Activated gamma-delta T cell treated with anti-CD3 and anti-CD28 coated beads, Interleukin-2, amount 50 U/mL, for 16 hours (primary cell): Measurements from ENCODE around the gene SPATA46.

Experiments
- DNase-seq: peaks from one replicate; pipeline ENCODE4 v3.0.0-alpha.2; 2020; ENCODE audit warnings: low read depth

SPATA46 gene

GRCh38 chr1:162374406-162374805 is 2.2 kb downstream of the SPATA46 start:
- DNase-seq = no peak

- DNase-seq = no peak
Observed at GRCh38 chr1:162373541-162374260, 3.0 kb downstream of the SPATA46 start.

DNA sequence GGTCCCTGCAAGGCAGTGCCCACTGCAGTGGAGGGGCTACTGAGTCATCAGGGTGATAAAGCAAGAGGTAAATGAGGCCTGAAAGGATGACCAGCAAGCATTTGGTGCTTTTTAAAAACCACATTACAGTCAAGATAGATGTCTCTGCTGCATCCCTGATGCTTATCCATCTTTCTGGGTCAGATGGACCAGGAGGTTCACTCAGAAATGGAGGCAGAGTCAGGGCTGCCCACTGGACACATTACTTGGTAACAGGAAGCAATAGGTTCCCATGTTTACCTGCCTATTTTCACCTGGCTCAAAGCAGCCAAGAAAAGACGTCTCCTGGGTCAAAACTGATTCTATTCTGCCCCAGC is 3.6 kb downstream of the SPATA46 start:
- DNase-seq = no peak

DNA sequence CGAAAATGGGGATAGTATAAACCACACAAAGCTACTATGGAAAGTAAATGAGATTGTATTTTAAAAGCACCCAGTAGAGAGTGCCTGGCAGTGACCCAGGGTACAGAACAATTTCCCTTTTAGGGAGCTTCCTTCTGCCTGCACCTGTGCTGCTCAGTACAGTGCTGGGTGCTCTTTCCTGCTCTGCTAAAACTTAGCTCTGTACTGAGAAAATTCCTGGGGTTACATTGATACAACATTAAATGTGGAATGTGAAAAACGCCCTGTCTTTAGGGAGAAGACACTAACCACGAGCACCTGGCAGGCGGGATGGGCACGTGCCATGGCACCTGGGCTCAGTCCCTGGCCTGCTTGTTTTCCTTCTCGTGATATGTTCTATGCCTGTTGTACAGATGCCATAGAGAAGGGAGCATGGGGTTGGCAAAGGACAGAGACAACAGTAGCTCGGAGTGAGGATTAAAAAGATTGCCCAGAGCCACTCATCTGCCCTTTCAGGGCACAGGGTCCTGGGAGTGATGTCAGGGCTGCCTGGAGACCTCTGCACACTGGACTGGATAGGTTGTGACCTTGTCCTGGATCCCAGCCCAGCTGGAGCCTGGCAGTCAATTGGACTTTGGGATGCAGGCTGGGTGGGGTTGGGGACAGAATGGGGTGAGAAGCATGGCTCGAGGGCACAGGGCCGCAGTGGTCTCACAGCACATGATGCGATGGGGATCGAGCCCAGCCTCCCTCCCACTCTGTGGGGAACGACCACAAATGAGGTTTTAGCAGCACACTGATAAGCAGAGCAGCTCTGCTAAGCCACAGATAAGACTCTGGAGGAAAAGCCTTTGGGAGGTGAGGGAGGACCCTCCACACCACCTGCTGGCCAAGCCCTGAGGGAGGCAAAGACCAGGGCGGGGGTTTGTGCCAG is 4.2 kb downstream of the SPATA46 start:
- DNase-seq = no peak

DNA sequence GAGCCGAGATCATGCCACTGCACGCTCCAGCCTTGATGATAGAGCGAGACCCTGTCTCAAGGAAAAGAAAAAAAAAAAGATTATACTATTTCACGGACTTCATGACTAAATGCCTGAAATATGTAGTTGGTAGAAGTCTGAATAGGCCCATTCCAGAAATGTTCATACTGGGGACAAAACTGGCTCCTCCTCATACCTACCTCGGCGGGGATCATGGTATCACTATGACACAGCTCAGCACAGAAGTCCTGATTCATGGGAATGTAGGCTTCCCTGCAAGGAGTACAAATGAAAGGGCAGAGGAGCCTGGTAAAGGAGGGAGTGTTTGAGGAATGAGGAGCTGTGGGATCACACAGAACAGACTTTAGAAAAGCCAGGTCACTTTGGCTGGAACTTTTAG is 5.0 kb downstream of the SPATA46 start:
- no peak for DNase-seq

DNA sequence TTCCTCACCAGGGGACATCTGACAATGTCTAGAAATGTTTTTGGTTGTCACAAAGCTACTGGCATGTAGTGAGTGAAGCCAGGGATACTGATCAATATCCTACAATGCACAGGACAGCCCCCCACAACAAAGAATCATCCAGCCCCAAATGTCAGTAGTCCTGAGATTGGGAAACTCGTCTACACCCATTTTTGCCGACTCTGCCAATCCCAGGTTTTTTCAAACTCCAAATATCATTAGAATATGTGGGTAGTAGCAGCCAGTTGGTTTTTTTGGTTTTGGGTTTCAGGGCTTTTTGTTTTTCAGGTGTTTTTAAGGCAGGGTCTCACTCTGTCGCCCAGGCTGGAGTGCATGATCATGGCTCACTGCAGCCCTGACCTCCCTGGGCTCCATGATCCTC is 5.9 kb downstream of the SPATA46 start:
- no peak for DNase-seq

DNA sequence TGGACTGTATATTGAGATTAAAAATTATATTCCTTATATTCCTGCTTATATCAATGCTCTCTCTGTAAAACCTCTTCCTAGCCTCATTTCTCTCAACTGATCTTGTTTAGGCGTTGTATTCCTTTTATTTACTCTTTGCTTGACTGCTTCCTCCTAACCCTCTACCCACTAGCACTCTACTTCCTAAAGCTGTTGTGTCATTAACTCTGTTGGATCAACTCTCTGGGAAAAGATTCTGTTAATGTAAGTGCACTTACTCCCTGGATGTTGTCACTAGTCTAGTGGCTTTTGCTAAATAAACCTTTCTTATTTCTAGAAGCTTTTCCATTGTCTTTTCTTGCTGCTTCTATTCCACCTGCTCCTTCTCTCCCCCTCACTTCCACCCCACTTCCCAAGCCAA is 6.5 kb downstream of the SPATA46 start:
- DNase-seq = no peak

DNA sequence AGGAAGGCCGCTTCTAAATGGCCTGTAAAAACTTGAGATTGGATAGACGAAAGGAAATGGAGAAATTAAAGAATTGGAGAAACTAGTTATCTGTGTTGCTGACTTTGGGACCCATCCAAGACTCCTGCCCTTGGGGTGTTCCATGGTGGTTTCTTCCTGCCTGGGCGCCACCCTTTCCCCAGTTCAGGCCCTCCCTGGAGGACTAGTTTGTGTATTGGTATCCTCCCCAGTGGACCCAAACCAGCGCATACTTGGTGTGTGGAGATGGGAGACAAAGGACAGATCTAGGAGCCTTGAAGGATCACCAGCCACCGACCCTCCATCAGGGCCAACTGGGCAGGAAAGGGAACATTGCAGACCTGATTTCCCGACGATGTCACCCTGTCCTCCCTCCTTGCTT is 7.1 kb downstream of the SPATA46 start:
- no peak for DNase-seq

GRCh38 chr1:162368451-162368850 is 8.2 kb downstream of the SPATA46 start:
- DNase-seq = no peak

DNA sequence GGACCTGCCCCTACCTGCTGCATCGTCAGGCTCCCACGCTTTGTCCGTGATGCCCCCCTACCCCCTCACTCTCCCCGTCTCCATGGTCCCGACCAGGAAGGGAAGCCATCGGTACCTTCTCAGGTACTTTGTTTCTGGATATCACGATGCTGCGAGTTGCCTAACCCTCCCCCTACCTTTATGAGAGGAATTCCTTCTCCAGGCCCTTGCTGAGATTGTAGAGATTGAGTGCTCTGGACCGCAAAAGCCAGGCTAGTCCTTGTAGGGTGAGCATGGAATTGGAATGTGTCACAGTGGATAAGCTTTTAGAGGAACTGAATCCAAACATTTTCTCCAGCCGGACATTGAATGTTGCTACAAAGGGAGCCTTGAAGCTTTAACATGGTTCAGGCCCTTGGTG is 8.9 kb downstream of the SPATA46 start:
- no peak for DNase-seq

DNA sequence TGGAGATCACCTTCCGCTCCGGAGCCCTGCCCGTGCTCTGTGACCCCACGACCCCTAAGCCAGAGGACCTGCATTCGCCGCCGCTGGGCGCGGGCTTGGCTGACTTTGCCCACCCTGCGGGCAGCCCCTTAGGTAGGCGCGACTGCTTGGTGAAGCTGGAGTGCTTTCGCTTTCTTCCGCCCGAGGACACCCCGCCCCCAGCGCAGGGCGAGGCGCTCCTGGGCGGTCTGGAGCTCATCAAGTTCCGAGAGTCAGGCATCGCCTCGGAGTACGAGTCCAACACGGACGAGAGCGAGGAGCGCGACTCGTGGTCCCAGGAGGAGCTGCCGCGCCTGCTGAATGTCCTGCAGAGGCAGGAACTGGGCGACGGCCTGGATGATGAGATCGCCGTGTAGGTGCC is 9.6 kb downstream of the SPATA46 start:
- DNase-seq = no peak

DNA sequence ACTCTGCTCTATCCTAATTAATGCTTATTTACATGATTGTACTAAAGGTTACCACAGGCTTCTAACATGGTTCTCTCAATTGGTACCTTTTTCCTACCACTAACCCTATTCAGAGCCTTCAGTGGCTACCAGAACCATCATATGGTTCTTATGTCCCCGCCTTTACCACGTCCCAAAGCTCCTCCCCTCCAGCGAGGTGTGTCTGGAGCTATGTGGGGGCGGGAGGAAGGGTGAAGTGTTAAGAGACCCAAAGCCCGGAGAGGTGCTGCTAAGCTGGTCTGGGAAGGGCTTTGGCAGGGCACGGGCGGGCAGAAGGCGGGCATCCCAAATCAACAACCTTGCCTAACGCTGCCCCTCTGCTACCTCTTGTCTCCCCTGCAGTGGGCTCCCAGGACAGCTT is 10.0 kb downstream of the SPATA46 start:
- DNase-seq = no peak

DNA sequence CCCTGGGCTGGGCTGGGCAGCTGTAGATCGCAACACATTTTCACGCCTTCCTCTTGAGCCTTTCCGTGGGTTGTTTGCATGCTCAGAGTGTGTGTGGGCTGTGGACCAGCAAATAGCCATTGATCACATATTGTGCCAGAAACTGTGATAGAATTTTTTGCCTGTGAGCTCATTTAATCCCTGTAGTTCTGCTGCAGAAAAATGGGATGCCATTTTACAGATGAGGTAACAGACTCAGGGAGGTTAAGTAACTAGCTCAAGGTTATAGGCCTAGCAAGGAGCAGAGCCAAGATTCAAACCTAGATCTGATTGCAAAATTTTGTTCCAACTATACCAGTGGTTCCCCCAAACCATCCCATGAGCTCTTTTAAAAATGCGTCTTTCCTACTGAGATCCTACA is 10.5 kb downstream of the SPATA46 start:
- no peak for DNase-seq

- DNase-seq = no peak
Observed at GRCh38 chr1:162365284-162366020, 11.2 kb downstream of the SPATA46 start.

DNA sequence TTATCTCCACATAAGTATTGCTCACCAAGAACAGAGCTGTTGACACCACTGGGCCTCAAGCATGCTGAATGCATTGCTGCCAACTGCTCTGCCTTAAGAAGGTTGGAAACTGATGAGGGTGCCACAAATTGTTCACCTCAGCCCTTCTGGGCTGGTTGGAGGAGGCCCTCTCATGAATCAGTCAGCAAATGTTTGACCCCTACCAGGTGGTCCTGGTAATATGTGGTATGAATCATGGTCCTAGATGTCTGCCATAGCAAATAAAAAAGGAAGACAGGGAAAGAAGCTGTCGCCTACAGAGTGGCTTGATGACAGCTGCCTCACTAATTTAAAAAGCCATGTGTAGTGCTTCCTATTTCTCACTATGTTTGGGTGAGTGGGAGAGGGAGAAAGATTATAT is 12.2 kb downstream of the SPATA46 start:
- DNase-seq = no peak

GRCh38 chr1:162363823-162364222 is 12.8 kb downstream of the SPATA46 start:
- no peak for DNase-seq

DNA sequence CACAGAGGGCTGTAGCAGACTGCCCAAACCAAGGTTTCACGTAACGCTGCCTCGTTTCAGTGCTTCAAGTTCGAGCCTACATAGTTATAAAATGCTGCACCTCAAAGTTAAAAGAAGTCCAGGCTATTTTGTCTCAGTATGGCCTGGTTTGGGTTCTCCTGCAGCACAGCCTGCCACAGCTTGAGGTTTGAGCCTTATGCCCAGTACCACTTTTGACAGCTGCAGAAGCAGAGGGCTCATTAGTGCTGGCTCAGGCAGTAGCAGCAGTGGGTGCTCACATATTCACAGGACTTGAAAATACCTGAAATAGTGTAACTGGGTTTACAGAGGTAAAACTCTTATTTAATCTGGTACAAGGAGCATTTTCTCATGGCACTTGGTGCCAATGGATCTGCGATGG is 15.3 kb downstream of the SPATA46 start:
- DNase-seq = no peak

- DNase-seq = no peak
Observed at GRCh38 chr1:162360874-162361260, 15.8 kb downstream of the SPATA46 start.

- DNase-seq = no peak
Observed at GRCh38 chr1:162360237-162360873, 16.3 kb downstream of the SPATA46 start.

- DNase-seq = no peak
Observed at GRCh38 chr1:162359523-162360236, 17.0 kb downstream of the SPATA46 start.

- no peak for DNase-seq
Observed at GRCh38 chr1:162358928-162359327, 17.7 kb downstream of the SPATA46 start.
